Left forelimb (tissue), 1 donor: ENCODE measurements around the gene ARHGAP28.

Source experiments
- DNase-seq: peaks from one replicate; pipeline ENCODE4 v3.0.0-alpha.2; 2018; ENCODE audit warnings: low spot score

Gene ARHGAP28

DNA sequence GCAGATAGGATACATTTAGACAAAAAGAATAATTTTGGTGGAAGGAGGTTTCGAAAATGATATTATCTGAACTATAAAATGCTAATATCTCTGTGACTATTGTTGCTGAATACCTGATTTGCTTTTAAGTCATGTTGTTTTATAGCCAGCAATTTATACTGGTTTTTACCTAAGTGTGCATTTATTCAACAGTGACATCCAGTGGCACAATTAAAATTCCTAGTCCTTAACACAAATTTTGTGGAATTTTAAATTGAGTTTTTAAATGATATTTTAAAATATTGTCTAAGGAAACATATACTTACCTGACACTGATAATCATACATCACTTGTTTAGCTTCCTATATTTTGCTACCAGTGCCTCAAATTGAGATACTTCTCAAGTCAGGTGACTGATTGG is 144.8 kb downstream of the ARHGAP28 start:
- DNase-seq: no peak

DNA sequence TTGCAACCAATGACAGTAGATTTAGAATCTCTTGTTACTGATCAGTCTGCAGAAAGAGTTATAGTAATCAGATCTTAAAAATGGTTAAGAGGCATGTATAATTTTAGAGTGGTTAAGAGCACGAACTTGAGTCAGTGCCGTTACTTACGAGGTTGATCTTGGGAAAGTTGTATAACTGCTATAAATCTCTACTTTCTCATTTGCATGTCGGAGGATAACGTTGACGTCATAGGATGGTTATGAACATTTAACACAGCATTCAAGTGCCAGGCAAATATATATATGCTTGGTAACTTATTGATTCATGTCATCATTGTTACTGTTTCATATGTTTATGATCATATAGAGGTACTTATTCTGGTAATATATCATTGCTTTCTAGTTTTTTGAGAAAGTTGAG is 146.2 kb downstream of the ARHGAP28 start:
- DNase-seq: no peak

DNA sequence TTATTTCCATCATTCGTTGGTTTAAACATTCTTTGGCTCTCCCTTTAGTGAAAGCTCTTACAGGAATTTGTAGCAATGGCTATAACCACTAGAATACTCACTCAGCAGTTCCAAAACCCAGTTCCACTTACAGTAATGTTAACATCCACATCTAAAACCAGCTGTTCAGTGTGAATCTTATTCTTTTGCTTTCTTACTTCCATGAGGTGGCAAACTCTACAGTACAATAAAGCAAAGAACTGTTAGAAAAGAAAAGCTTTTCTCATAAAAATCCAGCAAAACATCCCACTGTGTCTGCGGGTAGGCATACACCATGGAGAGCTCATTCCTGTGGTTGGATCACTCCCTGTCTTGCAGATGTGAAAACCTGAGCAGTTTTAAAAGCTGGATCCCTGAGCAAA is 147.1 kb downstream of the ARHGAP28 start:
- DNase-seq: no peak

DNA sequence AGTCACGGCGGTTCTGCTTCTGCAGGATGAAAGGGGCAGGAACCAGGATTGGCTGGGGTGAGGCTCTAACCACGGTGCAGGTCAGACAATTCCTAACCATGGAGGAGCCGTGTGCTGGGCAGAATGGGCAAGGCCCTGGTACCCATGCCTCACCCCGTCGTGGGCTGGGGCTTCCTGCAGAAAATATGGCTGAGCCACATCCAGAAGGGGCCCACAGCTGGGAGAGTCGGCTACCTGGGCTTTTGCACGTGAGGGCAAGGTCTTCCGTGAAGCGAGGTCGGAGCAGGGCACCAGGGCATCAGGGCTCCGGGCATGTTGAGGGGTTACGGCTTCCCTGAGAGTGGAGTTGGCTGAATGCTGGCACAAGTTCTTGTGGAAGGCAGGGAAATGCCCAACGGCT is 147.8 kb downstream of the ARHGAP28 start:
- DNase-seq: no peak

DNA sequence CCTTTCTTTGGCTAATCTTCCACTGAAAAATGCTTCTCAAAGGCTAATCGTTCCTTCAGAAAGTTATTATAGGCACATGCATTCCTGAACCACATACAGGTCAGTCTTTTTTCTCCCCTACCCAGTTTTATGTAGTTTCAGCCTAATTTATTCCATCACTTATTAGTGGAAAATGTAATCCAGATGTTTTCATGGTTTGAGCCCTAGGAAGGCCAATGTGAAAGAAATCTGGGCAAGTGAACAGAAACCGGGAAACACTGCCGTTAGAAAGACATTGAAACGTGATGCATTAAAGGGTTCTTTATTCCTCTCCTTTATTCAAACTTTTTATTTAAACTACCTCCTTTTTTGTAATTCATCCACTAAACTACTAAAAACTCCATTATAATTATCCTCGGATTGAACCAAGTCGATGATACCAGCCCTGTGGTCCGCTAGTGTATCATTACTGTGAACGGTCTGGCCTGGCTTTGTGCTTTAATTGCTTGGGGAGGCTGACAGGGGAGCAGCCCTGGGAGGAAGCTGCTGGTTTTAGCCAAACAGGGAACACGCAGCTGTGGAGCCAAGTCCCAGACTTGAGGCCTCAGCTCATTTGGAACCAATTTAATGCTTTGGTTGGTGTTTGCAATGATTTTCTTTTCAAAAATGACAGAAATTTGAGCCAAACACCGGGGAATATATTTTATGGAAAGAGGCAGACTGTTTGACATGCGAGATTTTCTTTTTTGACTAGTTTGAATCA is 149.2 kb downstream of the ARHGAP28 start:
- DNase-seq: peak; percentile 81

DNA sequence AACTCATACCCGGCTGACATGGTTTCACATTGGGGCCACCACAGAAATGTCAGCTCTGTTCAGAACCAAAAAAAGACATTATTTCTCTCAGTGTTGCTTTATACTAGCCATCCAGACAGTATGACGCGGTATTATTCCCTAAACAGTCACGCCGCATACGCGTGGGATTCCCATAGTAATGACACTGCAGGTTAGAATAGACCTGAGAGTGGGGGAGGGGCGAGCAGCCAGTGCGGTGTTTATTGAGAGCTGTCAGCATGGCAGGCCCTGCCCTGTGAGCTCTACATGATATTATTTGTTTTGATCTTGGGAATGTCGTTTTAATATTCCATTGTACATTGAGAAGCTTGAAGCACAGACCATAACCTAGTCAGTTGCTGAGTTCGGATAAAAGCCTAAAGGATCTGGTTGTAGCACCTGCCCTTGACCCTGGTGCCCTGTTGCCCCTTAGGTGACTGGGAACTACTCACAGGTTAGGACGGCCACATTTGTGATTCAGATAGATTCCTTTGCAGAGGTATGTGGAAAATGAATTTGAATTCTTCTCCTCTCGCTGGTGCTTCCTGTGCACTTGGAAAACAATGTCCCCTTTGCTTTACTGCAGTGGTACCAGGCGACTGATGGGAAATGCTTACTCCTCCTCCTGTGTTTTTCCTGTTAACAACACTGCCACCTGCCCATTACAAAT is 150.1 kb downstream of the ARHGAP28 start:
- DNase-seq: no peak

DNA sequence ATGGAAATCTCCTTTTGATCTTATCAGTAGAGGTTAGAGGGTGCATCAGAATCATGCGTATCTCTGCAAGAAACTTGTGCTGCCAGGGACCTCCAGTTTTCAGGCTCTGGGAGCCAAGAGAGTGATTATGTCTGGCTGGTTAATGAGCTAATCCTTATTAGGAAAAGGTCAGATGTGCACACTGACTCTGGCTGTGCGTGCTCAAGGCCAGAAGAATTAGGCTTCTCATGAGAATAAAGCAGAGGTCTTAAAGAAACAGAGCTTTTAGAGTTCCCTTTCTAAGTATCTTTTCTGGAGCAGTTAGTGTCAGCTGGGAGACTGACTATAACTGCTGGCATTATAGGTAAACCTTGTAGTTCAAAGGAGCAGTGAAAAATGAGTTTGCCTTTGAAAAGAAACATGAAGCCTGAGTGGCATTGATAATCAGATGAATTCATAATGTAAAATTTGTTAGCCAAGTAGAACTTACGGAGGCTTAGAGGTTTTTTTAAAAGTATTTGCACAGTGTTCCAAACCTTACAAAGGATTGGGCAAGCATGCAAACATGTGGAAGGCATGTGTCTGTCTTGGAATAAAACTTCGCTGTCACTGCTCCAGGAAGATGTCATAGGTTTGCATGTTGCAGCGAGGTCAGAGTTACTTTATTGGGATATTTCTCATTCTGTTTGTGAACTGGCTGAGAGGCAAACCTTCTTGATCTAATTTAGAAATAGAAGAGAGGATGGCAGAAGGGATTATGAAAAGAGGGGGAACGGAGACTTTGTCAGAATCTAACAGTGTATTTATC is 151.7 kb downstream of the ARHGAP28 start:
- no peak for DNase-seq

DNA sequence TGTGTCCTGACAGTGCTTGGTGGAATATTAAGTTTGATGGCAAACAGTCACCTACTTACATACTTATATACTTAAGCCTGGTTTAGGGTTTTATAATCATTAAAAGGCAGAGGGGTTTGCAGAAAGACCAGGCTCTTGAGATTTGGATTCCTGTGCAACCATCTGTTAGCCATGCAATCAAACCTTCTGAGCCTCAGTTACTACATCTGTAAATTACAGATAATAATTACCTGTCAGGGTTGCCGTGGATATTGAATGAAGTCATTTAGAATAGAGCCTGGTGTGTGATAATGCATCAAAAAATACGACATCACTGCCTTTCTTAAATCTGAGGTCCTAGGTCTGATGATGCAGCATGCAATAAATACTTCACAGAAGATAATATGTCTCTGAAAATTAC is 152.9 kb downstream of the ARHGAP28 start:
- no peak for DNase-seq

DNA sequence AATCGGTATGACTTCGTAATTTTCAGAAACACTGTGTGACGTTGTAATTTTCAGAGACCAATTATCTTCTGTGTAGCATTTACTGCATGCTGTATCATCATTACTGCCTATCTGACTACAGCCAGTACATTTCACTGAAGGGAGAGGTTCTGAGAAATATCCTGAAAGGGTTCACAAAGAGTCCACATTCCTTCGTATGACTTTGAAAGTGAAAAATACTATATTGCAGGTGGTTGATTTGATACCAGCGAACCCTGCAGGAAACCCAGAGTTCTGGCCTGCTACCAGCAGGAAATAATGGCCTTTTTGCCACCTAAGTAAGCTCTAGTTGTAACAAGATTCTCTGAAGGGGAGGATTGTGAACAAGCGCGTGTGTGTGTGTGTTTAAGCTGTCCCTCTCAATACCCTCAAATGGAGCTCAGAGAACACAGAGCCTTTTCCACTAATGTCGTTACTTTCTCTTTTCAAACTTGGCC is 155.5 kb downstream of the ARHGAP28 start:
- no peak for DNase-seq

DNA sequence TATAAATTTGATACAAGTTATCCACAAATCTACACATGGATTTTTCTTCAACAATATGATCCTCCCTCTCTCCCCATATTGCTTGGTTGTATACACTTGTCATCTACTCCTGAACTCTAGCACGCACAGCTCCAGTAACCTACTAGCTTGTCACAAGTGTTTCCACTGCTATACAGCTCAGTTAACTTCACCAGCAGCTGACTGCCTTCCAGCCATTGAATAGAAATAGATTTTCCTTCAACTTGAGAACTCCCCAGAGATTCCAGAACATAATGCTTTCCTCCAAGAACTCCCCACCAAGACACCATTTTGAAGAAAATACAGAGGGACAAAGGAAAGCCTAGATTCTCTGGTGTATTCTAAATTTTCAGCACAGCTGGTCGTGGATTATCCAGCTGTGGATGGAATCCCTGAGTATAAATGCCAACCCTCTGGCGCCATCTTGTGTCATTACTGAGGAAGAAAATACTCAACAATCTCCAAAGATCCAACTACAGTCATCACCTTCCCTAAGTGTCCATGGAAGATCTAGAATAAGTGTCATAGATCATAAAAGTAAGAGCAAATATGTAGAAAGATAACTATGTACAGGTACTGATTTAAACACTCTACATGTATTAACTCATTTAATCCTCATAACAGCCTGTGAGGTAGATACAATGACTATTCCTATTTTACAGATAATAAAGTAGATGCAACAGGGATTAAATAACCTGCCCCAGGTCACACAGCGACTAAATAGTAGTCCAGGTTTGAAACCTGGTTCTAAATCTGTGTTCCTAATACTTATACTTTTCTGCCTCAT is 156.7 kb downstream of the ARHGAP28 start:
- no peak for DNase-seq

DNA sequence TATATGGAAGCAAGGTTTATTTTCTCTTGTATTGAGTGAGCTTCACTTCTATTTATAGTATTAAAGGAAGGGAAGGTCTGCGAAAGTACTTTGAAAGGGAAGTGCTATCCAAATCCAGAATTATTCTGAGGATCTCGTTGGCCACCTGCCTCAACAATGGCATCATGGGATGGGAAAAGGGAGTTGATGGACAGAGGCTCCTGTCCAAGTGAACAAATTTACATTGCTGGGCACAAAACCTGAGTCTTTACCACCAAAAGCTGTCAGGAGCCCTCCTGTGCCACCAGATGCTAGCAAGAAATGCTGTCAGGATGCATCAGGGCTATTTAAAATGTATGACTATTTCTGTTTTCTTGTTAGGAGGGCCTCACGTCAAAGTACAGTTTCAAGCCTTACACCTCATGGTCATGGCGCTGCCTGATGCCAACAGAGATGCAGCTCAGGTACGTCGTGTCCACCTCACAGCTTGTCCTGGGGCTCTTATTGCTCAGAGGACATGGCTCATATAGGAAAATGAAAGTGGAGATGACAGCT is 157.3 kb downstream of the ARHGAP28 start:
- no peak for DNase-seq

DNA sequence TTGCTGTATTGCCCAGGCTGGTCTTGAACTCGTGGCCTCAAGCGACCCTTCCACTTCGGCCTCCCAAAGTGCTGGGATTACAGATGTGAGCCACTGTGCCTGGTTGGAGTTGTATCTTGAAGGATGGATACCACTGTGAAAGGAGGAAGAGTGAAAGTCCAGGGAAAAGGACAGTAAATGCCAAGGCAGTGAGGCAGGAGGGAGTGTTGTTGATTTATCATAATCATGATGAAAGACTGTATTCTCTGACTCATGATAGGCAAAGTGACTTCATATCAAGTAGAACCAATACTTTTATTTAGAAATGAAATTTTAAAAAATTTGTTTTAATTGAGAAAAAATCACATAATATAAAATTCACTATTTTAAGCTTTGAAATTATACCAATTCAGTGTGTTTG is 162.3 kb downstream of the ARHGAP28 start:
- no peak for DNase-seq

DNA sequence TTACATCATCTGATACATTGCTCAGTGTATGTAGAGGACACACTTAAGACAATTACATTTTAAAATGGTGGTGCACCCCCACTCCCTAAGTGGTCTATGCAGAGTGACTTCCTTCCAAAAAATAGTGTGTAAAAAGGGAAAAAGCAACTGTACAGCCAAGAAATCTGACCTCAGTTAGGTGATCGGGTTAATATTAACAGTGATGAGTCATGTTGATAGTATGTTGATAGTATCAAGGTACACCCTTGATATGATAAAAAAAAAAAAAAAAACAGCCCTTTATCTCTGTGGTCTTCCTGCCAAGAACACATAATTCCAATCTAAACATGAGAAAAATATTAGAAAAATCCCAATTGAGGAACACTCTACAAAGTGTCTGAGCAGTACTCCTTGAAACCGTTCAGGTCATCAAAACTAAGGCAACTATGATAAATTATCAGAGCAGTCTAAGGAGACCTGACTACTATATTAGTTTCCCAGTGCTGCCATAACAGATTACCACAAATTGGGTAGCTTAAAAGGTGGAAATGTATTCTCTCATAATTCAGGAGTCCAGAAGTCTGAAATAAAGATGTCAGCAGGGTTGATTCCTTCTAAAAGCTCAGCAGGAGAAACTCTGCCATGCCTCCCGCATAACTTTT is 171.9 kb downstream of the ARHGAP28 start:
- no peak for DNase-seq

DNA sequence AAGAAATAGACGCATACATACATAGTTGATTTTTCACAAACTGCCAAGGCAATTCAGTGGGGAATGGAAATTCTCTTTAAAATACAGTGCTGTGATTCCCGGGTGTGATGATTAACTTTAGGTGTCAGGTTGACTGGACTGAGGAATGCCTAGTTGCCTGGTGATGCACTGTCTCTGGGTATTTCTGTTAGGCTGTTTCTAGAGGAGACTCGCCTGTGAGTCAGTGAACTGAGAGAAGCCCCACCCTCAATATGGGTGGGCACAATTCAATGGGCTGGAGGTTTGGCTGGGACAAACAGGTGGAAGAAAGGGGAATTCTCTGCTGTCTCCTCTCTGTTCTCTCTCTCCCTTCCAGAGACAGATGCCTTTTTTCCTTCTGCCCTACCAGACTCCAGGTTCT is 187.6 kb downstream of the ARHGAP28 start:
- no peak for DNase-seq

DNA sequence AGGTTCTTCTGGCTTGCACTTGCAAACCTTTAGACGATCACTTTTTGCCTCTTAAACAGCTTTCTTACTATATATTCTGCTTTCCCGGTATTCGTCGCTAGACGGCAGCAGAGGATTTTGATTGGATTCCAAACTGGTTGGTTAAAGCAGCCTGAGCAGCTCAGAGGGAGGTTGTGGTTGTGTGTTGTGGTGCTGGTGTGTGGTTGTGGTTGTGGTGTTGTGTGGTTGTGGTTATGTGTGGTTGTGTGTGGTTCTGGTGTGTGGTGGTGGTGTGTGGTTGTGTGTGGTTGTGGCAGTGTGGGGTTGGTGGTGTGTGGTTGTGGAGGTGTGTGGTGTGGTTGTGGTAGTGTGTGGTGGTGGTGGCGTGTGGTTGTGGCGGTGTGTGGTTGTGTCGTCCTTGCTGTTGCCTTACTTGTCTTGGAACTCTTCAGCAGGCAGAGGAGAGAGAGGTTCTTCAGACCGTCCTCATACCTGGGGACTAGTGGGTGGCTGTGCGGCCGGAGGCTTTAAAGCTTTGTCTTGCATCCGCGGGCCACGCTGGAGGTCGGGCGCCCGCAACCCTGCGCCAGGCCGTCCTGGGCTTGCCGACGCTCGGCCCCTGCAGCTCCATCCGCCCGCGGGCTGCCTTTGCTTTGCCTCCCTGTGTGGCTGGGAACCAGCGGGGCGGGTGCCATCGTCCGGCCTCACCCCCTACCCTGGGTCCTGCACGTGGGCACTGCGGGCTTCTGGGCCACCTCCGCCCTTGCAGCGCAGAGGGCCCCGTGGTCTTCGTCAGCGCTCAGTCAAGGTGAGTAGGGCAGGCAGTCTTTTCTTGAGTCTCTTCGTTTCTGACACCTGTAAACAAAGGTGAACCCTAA is 190.8 kb downstream of the ARHGAP28 start:
- no peak for DNase-seq

DNA sequence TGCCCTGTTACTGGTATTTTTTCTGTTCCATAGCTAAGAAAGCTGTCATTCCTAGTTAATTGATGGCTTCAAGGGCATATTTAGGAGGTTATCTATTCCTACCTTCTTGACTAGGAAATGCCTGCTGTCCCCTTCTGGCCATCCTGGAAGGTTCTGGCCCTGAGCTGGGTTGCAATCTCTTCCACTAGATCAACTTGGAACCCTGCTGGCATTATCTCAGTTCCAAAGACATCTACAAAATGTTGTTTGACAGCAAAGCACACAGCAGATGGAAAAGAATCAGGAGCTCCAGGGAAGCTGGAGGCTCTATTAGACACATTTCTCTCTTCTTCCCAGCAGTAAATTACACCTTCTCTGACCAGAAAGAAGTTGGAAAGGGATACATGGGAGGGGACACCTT is 192.1 kb downstream of the ARHGAP28 start:
- DNase-seq: no peak

DNA sequence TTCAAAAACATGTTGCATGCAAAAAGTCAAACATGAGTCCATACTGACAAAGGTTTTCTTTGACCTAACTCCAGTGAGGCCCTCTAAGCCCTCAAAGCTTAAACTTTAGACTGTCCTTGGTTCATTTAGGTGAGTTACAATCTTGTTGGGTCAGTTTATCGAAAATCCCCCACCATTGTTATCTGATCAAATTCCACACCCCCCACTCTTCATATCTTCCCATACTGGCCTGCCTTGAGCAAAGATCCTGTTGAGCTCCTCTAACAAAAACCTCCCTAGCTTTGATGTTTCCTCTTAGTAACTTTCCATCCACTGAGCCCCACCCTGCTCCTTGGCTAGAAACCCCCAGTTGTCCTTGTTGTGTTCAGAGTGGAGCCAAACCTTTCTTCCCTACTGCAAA is 193.7 kb downstream of the ARHGAP28 start:
- DNase-seq: no peak

DNA sequence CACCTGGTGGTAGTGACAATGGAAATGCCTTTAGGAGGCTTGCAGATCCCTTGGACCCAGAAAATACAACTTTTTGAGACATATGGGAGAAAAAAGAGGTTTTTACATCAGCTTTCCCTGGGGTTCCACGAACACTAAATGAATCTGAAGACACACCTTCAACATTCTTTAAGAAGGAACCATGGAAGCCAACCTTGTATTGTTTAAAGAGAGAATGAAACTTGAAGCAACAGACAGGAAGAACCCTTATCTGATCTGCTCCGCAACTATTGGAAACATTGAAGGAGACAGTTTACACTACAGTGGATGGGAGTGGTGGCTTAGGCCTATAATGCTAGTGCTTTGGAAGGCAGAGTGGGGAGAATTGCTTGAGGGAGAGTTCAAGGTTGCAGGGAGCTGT is 197.6 kb downstream of the ARHGAP28 start:
- DNase-seq: no peak

DNA sequence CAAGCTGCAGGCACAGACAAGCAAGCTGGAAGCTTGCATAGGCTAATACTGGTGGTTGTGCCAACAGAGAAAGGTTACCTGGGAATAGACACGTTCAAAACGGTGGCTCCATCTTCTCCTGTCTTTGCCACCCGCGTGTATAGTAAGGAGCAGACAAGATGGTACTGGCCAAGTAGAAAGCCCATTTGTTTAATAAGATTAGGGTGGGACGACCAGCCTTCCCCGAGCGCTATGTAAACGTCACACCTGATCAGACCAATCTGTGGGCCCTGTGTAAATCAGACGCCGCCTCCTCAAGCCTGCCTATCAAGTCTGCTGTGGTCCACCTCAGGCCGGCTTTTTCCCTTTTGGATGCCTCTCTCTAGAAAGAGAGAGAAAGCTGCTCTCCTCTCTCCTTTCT is 198.8 kb downstream of the ARHGAP28 start:
- DNase-seq: no peak

DNA sequence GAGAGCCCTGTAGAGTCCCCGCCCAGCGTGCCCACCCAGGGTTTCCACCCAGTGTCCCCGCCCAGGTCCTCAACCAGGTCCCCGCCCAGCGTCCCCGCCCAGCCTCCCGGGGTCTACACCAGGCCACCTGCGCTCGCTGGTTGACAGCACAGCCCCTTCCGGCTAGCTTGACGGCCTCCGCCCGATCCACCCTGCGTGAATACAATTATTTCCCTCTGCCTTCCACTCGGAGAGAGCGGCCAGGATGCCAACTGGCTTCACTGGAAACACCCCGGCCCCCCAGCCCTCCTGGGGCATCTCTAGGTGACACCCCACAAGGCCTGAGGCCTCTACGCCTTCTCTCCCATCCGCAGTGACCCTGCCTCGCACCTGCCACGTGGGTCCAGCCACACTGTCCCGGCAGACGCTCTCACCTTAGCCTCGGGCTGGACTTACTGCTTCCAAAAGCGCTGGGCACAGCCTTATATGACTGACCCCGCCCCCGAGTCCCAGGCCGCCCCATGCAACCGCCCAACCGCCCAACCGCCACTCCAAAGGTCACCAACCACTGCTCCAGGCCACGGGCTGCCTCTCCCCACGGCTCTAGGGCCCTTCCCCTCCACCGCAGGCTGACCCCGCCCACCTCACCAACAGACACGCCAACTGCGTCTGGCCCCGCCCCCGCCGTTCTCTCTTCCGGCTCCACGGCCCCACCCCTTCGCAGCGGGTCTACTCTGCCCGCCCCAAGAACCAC is 200.0 kb downstream of the ARHGAP28 start:
- no peak for DNase-seq
